ENCODE data around the gene VPS13C. TPM values are rescaled to one million over a fixed set of nuclear protein-coding genes. Genes with fewer than 3 reads are reported as not detected.
"Not testable (repeated sequence)": the region's sequence is repeated elsewhere in the genome, so short reads cannot be mapped to it uniquely, and the experiment has no call there.

Gene VPS13C
- total RNA-seq, 1 donor from 2014 or later, result 30.2 TPM

GRCh38 chr15:62057341-62057980, 2.8 kb downstream of the VPS13C start:
- TF ChIP-seq CTCF (conservative IDR thresholded peaks at IDR 0.05; ENCODE audit: low read depth, low read length), result no peak
- H3K4me3 ChIP-seq (ENCODE audit: low read depth, low read length), result no peak overlapping the region
- DNase-seq (ENCODE audit: low read depth), result no peak

GRCh38 chr15:62054979-62055378, 5.3 kb downstream of the VPS13C start:
- no peak overlapping the region for H3K4me3 ChIP-seq (ENCODE audit: low read depth, low read length)
- no peak for TF ChIP-seq CTCF (conservative IDR thresholded peaks at IDR 0.05; ENCODE audit: low read depth, low read length)
- DNase-seq (ENCODE audit: low read depth), result no peak

- no peak for TF ChIP-seq CTCF (conservative IDR thresholded peaks at IDR 0.05; ENCODE audit: low read depth, low read length)
- H3K4me3 ChIP-seq (ENCODE audit: low read depth, low read length), result no peak overlapping the region
- no peak for DNase-seq (ENCODE audit: low read depth)
These were observed 6.7 kb downstream of the VPS13C start for GRCh38 chr15:62053439-62054085.

GRCh38 chr15:62052713-62053112, 7.5 kb downstream of the VPS13C start:
- DNase-seq (ENCODE audit: low read depth), result no peak
- TF ChIP-seq CTCF (conservative IDR thresholded peaks at IDR 0.05; ENCODE audit: low read depth, low read length), result no peak
- H3K4me3 ChIP-seq (ENCODE audit: low read depth, low read length), result no peak overlapping the region

- H3K4me3 ChIP-seq (ENCODE audit: low read depth, low read length), result no peak overlapping the region
- DNase-seq (ENCODE audit: low read depth), result no peak
- TF ChIP-seq CTCF (conservative IDR thresholded peaks at IDR 0.05; ENCODE audit: low read depth, low read length), result no peak
These were observed 9.1 kb downstream of the VPS13C start for GRCh38 chr15:62051166-62051565.

GRCh38 chr15:62050115-62050514, 10.1 kb downstream of the VPS13C start:
- no peak overlapping the region for H3K4me3 ChIP-seq (ENCODE audit: low read depth, low read length)
- no peak for DNase-seq (ENCODE audit: low read depth)
- no peak for TF ChIP-seq CTCF (conservative IDR thresholded peaks at IDR 0.05; ENCODE audit: low read depth, low read length)

GRCh38 chr15:62048254-62048653, 12.0 kb downstream of the VPS13C start:
- not testable (repeated sequence) for H3K4me3 ChIP-seq (ENCODE audit: low read depth, low read length); DNase-seq (ENCODE audit: low read depth)
